Neural crest cell (in vitro differentiated cells): Measurements from ENCODE around the gene ZNF200. TPM values are rescaled to one million over a fixed set of nuclear protein-coding genes. Genes with fewer than 3 reads are reported as not detected.

Experiments used
- DNase-seq: peaks from one replicate; pipeline ENCODE4 v3.0.0; 2021; ENCODE audit warnings: low read depth, mixed read lengths, low spot score
- H3K27ac Mint-ChIP-seq: one replicate; pipeline ENCODE4 v1.8.0; 2021; ENCODE audit warnings: mild to moderate bottlenecking, mixed read lengths; ENCODE audit not compliant: unreplicated experiment
- H3K27me3 Mint-ChIP-seq: 2 replicates; pipeline ENCODE4 v1.8.0; 2021; ENCODE audit warnings: low read depth, mild to moderate bottlenecking, mixed read lengths
- H3K36me3 Mint-ChIP-seq: 2 replicates; pipeline ENCODE4 v1.8.0; 2021; ENCODE audit warnings: low read depth, mild to moderate bottlenecking, mixed read lengths
- H3K4me1 Mint-ChIP-seq: 2 replicates; pipeline ENCODE4 v1.8.0; 2021; ENCODE audit warnings: mixed read lengths
- H3K4me3 Mint-ChIP-seq: one replicate; pipeline ENCODE4 v1.8.0; 2021; ENCODE audit warnings: mild to moderate bottlenecking, mixed read lengths
- H3K9me3 Mint-ChIP-seq: 2 replicates; pipeline ENCODE4 v1.8.0; 2021; ENCODE audit warnings: mixed read lengths
- total RNA-seq: library from RNA; stranded (reverse); gene quantifications from 2 replicates; pipeline ENCODE4 v1.2.1, GENCODE V29; 2021
- TF ChIP-seq, protein P1 (sequence below): fragments of 200-600 bp; sonication (generic); conservative IDR thresholded peaks from 2 replicates; pipeline ENCODE4 v1.5.0; 2021; ENCODE audit warnings: antibody characterized with exemption, mild to moderate bottlenecking

ZNF200 gene
- total RNA-seq, 1 donor from 2014 or later, result 14.1 TPM

DNA sequence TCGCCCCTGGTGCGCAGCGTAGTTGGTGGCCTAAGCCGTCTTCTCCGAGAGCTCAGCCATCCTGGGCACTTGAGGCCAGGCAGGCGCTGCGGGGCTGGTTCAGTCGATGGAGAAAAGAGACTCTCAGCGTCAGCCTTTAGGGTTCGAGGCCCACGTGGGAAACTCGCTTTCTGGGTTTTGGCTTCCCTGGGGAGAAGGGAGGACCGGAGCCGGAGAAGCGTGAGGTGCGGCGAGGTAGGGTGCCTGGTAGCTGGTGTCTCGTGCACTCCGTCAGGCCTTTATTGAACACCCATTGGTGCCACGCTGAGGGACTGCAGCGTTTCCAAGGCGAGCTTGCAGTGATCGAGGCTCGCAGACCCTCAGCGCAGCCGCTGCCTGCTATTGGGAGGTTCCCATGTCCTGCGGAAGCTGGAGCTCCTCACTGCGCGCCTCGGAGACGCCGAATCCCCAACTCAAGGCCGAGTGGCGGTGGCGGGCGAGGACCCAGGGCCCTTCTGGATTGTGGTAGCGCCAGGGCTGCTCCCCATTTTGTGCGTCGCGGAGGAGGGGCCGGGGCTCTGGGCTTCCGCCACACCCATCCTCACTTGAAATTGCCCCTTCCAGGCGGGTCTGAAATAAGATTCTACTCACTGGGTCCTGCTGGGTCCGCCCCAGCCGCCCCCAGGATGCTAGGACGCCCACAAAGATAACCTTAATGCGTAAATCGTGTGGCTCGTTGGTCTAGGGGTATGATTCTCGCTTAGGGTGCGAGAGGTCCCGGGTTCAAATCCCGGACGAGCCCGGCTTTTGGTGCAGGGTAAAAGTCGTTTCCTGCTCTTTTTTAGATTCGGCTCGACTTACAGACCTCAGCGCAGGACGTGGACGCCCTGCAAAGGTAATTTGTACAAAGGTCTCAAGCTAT is 45.8 kb downstream of the ZNF200 start:
- peaks cover 93% of the 10 kb centered on the region for H3K27me3 Mint-ChIP-seq
- peak; percentile 55 for DNase-seq
- H3K36me3 Mint-ChIP-seq, result peaks cover 1% of the 10 kb centered on the region
- no peaks in the 10 kb centered on the region for H3K9me3 Mint-ChIP-seq
- no peak overlapping the region for H3K27ac Mint-ChIP-seq
- H3K4me1 Mint-ChIP-seq, result peaks cover 34% of the 10 kb centered on the region
- peak overlapping the region; percentile 98 for H3K4me3 Mint-ChIP-seq
- TF ChIP-seq, protein P1, sequence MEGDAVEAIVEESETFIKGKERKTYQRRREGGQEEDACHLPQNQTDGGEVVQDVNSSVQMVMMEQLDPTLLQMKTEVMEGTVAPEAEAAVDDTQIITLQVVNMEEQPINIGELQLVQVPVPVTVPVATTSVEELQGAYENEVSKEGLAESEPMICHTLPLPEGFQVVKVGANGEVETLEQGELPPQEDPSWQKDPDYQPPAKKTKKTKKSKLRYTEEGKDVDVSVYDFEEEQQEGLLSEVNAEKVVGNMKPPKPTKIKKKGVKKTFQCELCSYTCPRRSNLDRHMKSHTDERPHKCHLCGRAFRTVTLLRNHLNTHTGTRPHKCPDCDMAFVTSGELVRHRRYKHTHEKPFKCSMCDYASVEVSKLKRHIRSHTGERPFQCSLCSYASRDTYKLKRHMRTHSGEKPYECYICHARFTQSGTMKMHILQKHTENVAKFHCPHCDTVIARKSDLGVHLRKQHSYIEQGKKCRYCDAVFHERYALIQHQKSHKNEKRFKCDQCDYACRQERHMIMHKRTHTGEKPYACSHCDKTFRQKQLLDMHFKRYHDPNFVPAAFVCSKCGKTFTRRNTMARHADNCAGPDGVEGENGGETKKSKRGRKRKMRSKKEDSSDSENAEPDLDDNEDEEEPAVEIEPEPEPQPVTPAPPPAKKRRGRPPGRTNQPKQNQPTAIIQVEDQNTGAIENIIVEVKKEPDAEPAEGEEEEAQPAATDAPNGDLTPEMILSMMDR, result no peak

DNA sequence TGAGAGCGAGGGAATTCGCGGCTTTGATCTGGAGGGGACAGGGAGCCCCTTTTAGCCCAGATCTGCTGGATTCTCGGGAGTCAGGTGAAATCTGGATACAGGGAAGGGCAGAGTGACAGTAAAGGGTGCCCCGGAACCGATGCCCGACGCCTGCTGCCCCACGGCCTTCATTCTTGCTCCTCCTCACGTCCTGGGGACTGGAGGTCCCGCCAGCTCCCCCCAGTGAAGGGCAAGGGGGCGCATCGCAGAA is 46.4 kb downstream of the ZNF200 start:
- TF ChIP-seq, protein P1, result no peak
- peaks cover 93% of the 10 kb centered on the region for H3K27me3 Mint-ChIP-seq
- no peaks in the 10 kb centered on the region for H3K9me3 Mint-ChIP-seq
- H3K4me1 Mint-ChIP-seq, result peaks cover 39% of the 10 kb centered on the region
- no peak for DNase-seq
- peaks cover 4% of the 10 kb centered on the region for H3K36me3 Mint-ChIP-seq
- H3K4me3 Mint-ChIP-seq, result peak overlapping the region; percentile 98
- no peak overlapping the region for H3K27ac Mint-ChIP-seq

DNA sequence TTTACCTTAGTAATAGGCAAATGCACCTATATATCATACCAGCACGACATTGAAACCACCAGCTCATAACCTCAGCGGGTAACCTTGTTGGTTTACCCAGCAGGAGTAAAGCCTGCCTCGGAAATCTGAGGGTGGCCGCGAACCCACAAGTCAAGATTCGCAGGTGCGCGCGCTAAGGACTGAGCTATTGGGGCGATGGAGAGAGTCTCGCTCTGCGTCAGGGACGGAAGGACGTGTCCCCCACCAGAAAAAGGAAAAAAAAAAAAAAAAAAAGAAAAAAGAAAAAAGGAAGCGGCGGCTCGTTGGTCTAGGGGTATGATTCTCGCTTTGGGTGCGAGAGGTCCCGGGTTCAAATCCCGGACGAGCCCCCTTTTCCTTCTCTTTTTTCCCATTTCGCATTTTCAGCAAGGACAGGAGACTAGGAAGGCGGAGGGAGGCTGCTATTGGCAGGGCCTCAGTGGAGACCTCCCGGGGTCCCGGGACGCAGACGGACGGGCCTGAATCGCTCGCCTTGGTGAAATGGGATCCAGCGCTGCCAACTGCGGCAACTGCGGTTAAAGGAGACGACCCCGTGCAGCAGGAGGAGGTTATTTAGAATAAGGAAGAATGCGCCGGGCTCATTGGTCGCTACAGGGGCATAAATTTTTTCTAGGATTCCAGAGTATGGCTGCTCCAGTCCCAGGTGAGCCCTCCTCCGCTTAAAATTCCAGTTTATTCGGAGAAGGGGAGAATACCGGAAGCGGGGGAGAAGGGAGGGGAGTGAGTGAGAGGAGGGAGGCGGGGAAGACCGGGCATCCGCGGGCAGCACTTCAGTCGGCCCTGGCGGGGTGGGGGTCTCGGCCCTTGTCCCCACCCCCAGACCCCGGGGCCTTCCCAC is 46.9 kb downstream of the ZNF200 start, which contains the start of gene OR1F1:
Gene OR1F1, plus strand, starts transcription at position 407 of the 877 bp plus-strand sequence.
- Mint-ChIP-seq H3K4me1 (peaks cover 42% of the 10 kb centered on the region), H3K27ac (no peak within 1 kb of the TSS), H3K27me3 (peaks cover 93% of the 10 kb centered on the region), H3K4me3 (peak within 1 kb of the TSS; percentile 98), H3K9me3 (no peaks in the 10 kb centered on the region), H3K36me3 (peaks cover 4% of the 10 kb centered on the region)
- TF ChIP-seq, protein P1, result no peak
- DNase-seq, result peak; percentile 35

DNA sequence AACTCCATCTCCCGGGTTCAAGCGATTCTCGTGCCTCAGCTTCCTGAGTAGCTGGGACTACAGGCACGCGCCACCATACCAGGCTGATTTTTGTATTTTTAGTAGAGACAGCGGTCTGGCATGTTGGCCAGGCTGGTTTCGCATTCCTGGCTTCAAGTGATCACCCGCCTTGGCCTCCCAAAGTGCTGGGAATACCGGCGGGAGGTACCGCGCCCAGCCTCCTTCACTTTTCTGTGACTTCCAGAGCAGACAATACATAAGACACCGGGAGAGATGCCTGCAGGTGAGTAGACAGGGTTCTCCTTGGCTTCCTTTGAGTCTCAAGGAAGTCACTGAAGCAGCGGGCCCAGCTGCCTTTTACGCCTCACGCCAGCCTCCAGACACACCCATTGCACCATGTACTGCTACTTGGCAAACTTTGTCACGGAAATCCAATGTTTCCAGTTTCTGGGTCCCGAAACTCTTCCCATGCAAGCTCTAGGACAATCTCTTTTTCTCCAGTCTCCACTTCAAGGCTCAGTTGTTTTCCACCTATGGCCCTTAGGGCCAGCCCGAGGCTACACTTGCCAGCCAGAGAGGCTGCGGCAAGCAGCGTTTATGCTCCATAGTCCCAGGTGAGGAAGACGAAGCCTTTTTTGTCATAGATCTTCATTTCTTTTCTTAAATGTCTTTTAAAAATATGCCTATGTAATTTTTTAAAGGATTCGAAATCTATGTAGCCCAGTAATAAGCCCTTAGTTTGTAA is 47.8 kb downstream of the ZNF200 start:
- Mint-ChIP-seq H3K9me3 (no peaks in the 10 kb centered on the region), H3K36me3 (peaks cover 7% of the 10 kb centered on the region), H3K4me1 (peaks cover 46% of the 10 kb centered on the region), H3K4me3 (peak overlapping the region; percentile 98), H3K27ac (no peak overlapping the region), H3K27me3 (peaks cover 95% of the 10 kb centered on the region)
- DNase-seq, result no peak
- TF ChIP-seq, protein P1, result no peak
